GM19463 (cell line): ENCODE results near the gene FAM13B.
"Not testable (repeated sequence)": the region's sequence is repeated elsewhere in the genome, so short reads cannot be mapped to it uniquely, and the experiment has no call there.

Source experiments
- ATAC-seq: cut with Tn5 transposase; IDR thresholded peaks from one replicate; pipeline ENCODE4 v1.9.1; 2021; ENCODE audit warnings: mild to moderate bottlenecking, moderate library complexity; ENCODE audit not compliant: unreplicated experiment

Gene FAM13B

DNA sequence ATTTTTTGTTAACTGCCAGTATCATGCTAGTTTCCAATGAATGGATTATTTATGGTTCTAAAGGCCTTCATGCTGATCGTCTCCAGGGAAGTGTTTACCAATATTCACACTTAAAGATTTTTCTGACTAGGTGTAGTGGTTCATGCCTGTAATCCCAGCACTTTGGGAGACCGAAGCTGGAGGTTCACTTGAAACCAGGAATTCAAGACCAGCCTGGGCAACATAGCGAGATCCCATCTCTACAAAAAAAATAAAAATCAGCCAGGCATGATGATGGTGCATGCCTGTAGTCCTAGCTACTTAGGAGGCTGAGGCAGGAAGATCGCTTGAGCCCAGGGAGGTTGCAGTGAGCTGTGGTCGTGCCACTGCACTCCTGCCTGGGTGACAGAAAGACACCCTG, 43.5 kb downstream of the FAM13B start:
- no peak for ATAC-seq

DNA sequence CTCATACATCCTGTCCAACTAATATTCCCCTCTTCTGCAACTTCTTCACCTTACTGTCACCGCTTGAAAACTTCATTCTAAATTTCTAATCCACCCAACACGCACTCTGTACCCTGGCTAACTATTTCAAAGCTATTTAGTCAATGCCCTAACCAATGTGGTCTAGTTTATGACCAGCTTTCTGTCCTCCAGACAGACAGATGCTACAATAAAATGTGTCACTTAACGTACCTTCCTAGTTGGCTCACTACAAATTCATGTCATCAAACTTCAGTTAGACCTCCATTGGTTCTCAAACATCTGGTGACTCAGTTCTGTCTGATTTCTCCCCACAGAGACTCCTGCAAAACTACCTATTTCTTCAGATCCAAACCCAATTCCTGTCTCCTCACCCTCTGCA, 57.7 kb downstream of the FAM13B start:
- ATAC-seq = no peak

DNA sequence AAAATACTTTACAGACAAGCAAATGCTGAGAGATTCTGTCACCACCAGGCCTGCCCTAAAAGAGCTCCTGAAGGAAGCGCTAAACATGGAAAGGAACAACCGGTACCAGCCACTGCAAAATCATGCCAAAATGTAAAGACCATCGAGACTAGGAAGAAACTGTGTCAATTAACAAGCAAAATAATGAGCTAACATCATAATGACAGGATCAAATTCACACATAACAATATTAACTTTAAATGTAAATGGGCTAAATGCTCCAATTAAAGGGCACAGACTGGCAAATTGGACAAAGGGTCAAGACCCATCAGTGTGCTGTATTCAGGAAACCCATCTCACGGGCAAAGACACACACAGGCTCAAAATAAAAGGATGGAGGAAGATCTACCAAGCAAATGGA, 62.5 kb downstream of the FAM13B start:
- not testable (repeated sequence) for ATAC-seq

- no peak for ATAC-seq
Measured at GRCh38 chr5:137960819-137961218, 72.1 kb downstream of the FAM13B start.

- ATAC-seq = no peak
Measured at GRCh38 chr5:137960141-137960540, 72.7 kb downstream of the FAM13B start.

- ATAC-seq = no peak
Measured at GRCh38 chr5:137959488-137959887, 73.4 kb downstream of the FAM13B start.

- no peak for ATAC-seq
Measured at GRCh38 chr5:137957948-137958347, 74.9 kb downstream of the FAM13B start.

- no peak for ATAC-seq
Measured at GRCh38 chr5:137954131-137954879, 78.6 kb downstream of the FAM13B start.

DNA sequence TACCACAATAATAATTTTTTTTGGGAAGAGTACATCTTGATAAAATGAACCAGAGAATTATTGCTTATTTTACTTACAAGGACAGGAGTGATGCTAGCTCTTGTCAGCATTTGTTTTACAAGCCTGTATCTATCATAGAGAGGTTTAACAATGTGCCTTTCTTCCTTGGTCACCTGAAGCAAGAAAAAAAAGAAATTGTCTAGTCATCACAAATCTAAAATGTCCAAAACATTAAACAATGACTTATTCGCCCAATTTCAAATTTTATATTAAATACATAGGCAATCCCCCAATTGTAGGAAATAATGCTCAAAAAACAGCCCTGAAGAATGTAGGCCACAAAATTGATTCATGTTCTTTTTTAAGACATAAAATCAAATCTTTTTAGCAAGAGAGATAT, 87.1 kb downstream of the FAM13B start:
- ATAC-seq = no peak

DNA sequence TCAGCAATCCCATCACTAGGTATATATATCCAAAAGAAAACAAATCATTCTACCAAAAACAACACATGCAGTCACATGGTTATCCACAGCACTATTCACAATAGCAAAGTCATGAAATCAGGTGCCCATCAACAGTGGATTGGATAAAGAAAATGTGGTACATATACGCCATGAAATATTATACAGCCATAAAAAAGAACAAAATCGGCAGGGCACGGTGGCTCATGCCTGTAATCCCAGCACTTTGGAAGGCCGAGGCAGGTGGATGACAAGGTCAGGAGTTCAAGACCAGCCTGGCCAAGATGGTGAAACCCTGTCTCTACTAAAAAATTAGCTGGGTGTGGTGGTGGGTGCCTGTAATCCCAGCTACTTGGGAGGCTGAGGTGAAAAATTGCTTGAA, 88.6 kb downstream of the FAM13B start:
- ATAC-seq = not testable (repeated sequence)

DNA sequence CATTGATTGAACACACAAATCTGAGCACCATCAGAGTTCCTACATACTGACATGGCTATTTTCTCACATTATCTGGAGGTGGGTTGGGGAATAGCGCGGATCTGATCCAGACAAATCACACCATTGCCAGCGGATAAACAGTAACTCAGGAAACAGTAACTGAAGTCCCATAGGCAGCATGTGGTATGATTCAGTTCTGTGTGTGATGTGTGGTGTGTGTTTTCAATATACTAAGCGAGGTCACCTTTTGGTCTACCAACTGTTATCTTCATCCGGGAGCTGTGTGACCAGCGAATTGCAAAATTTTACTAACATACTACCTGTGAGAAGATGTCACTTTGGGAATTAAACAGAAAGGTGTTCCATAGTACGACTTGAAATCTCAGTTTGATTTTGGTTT, 93.5 kb downstream of the FAM13B start:
- ATAC-seq = no peak

DNA sequence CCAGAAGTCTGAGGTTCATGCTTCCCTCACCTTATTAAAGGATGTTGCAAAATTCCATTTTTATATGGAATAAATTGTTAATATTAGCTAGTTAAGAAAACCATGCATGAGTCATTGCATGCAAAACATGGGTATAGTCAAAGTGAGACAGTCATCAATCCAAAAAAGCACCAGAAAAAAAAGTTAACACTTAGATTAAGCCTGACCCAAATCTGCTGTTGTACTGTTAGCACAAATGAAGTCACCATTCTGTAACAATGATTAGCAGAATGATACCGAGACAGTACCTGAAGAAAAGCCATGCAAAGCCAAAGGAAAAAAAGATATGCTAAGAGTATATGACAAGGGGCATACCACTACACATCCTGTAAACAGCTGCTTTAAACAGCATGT, 94.1 kb downstream of the FAM13B start:
- no peak for ATAC-seq

- ATAC-seq = no peak
Measured at GRCh38 chr5:137937994-137938750, 94.7 kb downstream of the FAM13B start.

GRCh38 chr5:137935694-137936093, 97.2 kb downstream of the FAM13B start:
- no peak for ATAC-seq

DNA sequence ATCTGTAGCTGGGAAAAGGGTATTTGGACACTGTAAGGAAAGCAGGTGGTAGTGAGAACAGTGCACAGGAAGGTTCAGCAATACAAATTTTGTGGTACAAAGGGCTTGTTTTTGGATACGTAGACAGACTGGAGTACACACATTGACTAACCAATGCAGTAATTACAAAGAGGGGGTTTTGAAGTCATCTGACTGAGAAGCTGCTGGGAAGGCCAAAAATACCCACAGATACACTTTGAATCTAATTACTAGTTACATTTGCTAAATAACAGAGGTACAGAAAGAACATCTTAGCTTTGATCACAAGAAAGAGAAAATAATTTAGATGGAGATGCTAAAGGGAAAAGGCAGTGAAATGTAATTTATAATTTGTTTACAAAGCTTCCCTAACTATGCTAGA, 97.7 kb downstream of the FAM13B start:
- peak; percentile 74 for ATAC-seq

GRCh38 chr5:137933491-137933911, 99.4 kb downstream of the FAM13B start:
- ATAC-seq = no peak

- no peak for ATAC-seq
Measured at GRCh38 chr5:137932800-137933199, 100.1 kb downstream of the FAM13B start.

DNA sequence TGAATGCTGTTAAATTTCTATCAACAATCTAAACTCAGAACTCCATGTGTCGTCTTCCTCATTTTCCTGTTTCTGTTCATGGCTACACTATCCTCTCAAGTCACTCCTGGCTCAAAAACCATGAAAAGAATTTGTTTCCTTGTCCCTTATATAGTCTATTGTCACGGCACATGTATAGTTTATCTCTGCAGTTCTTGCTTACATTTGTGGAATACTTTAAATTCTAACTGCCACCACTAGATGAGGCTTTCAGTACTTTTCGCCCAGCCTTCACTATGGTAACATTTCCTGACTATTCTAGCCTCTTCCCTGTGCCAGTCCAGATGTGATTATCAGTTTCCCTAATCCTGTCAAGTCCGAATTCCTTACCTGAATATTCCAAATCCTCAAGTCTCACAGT, 109.0 kb downstream of the FAM13B start:
- no peak for ATAC-seq

DNA sequence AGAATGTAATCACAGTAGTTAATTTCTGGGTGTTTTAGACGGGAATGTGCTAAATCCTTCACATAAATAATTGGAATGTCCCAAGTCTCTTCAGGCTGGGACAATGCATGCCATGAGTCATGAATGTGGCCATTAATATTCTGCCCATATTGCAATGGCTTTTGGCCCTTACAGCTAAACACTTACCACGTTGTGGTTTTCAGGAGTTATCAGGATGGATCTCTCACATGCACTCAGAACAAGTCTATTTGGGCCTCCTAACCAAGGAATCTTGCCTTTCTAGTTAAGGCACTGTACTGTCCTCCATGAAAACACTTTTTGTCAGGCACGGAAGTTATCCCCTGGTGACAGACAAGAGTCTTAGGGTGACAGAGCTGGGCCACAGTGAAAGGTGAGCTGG, 110.9 kb downstream of the FAM13B start:
- ATAC-seq = no peak

- ATAC-seq = no peak
Measured at GRCh38 chr5:137916923-137917322, 116.0 kb downstream of the FAM13B start.

GRCh38 chr5:137914758-137915157, 118.1 kb downstream of the FAM13B start:
- ATAC-seq = no peak

DNA sequence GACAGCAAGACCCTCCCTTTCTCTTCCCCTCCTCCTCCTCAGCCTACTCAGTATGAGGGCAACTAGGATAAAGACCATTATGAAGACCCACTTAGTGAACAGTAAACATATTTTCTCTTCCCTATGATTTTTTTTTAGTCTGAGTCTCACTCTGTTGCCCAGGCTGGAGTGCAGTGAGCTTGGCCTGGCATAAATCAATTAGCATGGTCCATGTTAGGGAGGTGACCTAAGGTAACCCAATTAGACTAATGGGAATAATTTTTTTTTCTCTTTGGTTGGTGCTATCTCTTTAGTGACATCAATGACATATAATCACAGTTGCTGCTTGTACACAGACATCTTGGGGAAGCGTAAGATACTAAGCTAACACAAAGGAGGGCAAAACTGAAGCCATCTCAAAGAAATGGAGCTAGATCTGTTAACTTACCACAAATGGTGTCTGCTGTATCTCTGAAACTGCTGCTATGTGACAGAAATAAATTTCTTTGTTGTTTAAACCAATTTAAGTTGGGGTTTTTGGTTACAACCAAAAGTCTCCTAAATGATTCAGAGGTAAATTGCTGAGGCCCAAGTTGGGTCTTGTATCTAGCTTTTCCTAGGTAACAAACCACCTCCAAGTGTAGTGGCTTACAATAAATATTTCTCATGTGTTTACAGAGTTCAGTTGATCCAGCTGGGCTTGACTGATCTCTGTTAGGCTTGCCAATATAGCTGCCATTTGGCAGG, 130.3 kb downstream of the FAM13B start:
- no peak for ATAC-seq
